ENCODE data around the gene MSS51. TPM values are rescaled to one million over a fixed set of nuclear protein-coding genes. Genes with fewer than 3 reads are reported as not detected.

MSS51 gene
- total RNA-seq, 2 donors from 2014 or later, result 2.6 to 3.5 TPM

DNA sequence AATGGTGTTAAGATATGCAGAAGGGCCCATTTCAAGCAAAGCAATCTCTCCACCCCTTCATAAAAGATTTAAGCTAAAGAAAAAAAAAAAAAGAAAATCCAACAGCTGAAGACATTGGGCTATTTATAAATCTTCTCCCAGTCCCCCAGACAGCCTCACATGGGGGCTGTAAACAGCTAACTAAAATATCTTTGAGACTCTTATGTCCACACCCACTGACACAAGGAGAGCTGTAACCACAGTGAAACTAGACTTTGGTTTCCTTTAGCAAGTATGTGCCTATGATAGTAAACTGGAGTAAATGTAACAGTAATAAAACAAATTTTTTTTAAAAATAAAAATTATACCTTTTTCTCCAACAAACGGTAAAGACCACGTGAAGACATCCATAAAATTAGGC, 33.8 kb upstream of the MSS51 start:
- TF ChIP-seq, protein P1, sequence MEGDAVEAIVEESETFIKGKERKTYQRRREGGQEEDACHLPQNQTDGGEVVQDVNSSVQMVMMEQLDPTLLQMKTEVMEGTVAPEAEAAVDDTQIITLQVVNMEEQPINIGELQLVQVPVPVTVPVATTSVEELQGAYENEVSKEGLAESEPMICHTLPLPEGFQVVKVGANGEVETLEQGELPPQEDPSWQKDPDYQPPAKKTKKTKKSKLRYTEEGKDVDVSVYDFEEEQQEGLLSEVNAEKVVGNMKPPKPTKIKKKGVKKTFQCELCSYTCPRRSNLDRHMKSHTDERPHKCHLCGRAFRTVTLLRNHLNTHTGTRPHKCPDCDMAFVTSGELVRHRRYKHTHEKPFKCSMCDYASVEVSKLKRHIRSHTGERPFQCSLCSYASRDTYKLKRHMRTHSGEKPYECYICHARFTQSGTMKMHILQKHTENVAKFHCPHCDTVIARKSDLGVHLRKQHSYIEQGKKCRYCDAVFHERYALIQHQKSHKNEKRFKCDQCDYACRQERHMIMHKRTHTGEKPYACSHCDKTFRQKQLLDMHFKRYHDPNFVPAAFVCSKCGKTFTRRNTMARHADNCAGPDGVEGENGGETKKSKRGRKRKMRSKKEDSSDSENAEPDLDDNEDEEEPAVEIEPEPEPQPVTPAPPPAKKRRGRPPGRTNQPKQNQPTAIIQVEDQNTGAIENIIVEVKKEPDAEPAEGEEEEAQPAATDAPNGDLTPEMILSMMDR (IDR thresholded peaks at IDR 0.05), result no peak
- ATAC-seq (ENCODE audit: insufficient number of reproducible peaks, low FRiP score, low read depth) (no peak), DNase-seq (ENCODE audit: low spot score) (no peak)
- H3K4me1 ChIP-seq (ENCODE audit: control insufficient read depth in 1 of 2, low read depth in 2 of 2), result peaks cover 2 to 28% of the 10 kb centered on the region in 2 donors
- no peak overlapping the region for H3K27ac ChIP-seq
- H3K9me3 ChIP-seq, result no peaks in the 10 kb centered on the region
- H3K36me3 ChIP-seq, result peaks cover 11% of the 10 kb centered on the region
- no peak overlapping the region for H3K4me3 ChIP-seq
- H3K27me3 ChIP-seq (replicated peaks; ENCODE audit: insufficient read depth), result no peaks in the 10 kb centered on the region

DNA sequence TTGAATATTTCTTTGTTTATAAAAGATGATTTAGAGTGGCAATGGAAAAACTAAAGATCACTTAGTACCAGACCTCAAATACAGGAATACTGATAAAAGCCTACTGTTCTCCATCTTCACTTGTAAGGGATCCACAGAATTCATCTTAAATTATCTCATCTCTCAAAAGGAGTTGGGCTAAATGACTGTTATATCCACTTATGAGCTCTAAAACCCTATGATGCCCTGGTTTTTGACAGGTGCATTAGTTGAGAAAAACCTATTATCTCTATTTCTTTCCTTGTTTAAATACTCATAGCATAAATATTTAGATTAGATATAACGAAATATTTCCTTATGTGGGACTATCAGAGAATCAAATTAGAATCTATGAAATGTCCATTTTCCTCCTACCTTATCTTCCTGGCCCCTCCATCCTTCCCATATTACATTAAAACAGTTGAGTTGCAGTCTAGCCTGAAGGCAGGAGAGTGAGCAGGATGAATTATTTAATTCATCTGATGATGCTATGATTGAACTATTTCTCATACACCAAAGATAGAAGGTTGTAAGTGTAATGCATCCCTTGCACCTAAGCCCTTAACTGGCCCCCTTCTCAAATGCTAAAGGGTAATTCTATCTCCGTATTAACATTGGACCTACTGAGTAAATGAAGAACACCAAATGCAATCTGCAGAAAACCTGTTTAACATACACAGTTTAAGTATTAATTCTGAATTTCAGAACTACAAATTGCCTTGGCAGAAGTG, 32.8 kb upstream of the MSS51 start:
- H3K36me3 ChIP-seq, result peaks cover 11% of the 10 kb centered on the region
- no peaks in the 10 kb centered on the region for H3K9me3 ChIP-seq
- H3K4me3 ChIP-seq, result no peak overlapping the region
- TF ChIP-seq, protein P1 (IDR thresholded peaks at IDR 0.05), result no peak
- no peaks in the 10 kb centered on the region for H3K27me3 ChIP-seq (replicated peaks; ENCODE audit: insufficient read depth)
- no peak overlapping the region for H3K27ac ChIP-seq
- peaks cover 0 to 18% of the 10 kb centered on the region in 2 donors for H3K4me1 ChIP-seq (ENCODE audit: control insufficient read depth in 1 of 2, low read depth in 2 of 2)
- no peak for DNase-seq (ENCODE audit: low spot score)
- no peak for ATAC-seq (ENCODE audit: insufficient number of reproducible peaks, low FRiP score, low read depth)

DNA sequence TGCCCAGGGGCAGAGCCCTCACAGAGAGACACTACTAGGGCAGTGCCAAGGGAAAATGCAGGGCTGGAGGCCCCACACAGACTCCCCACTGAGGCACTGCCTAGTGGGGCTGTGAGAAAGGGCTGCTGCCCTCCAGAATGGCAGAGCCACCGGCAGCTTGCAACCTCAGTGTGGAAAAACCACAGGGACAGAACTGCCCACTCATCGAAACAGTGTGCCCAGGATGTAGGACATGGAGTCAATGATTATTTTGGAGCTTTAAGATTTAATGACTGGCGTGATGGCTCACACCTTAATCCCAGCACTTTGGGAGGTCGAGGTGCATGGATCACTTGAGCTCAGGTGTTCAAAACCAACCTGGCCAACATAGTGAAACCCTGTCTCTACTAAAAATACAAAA, 27.5 kb upstream of the MSS51 start:
- H3K9me3 ChIP-seq, result no peaks in the 10 kb centered on the region
- no peaks in the 10 kb centered on the region for H3K4me1 ChIP-seq (ENCODE audit: control insufficient read depth in 1 of 2, low read depth in 2 of 2)
- no peak overlapping the region for H3K27ac ChIP-seq
- TF ChIP-seq, protein P1 (IDR thresholded peaks at IDR 0.05), result no peak
- DNase-seq (ENCODE audit: low spot score), result no peak
- no peaks in the 10 kb centered on the region for H3K27me3 ChIP-seq (replicated peaks; ENCODE audit: insufficient read depth)
- no peaks in the 10 kb centered on the region for H3K36me3 ChIP-seq
- no peak for ATAC-seq (ENCODE audit: insufficient number of reproducible peaks, low FRiP score, low read depth)
- H3K4me3 ChIP-seq, result no peak overlapping the region

DNA sequence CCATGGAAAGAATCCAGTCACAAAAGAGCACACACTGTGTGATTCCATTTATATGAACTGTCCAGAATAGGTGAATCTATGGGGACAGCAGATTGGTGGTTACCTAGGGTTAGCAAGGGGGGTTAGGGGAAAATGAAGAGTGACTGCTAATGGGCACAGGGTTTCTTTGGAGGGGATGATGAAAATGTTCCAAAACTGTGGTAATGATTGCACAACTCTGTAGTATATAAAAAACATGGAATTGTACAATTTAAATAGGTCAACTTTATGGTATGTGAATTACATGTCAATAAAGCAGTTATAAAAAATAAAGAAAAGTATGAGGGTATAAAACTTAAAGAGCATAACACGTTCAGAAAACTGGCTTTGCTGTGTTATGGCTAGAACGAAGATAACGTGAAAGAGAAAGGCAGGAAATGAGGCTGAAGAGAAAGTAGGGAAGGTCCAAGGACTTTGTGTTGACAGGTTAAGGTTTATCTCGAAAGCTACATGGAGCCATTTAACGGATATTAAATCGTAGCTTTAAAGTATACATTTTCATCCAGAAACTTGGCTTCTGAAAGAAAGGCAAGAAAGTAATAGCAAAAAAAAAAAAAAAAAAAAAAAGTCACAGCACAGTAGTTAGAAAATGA, 26.4 kb upstream of the MSS51 start:
- no peak for DNase-seq (ENCODE audit: low spot score)
- Histone ChIP-seq H3K4me1 (ENCODE audit: control insufficient read depth in 1 of 2, low read depth in 2 of 2) (no peaks in the 10 kb centered on the region), H3K27ac (no peak overlapping the region), H3K27me3 (replicated peaks; ENCODE audit: insufficient read depth) (no peaks in the 10 kb centered on the region), H3K4me3 (no peak overlapping the region), H3K9me3 (no peaks in the 10 kb centered on the region), H3K36me3 (no peaks in the 10 kb centered on the region)
- no peak for ATAC-seq (ENCODE audit: insufficient number of reproducible peaks, low FRiP score, low read depth)
- TF ChIP-seq, protein P1 (IDR thresholded peaks at IDR 0.05), result no peak

DNA sequence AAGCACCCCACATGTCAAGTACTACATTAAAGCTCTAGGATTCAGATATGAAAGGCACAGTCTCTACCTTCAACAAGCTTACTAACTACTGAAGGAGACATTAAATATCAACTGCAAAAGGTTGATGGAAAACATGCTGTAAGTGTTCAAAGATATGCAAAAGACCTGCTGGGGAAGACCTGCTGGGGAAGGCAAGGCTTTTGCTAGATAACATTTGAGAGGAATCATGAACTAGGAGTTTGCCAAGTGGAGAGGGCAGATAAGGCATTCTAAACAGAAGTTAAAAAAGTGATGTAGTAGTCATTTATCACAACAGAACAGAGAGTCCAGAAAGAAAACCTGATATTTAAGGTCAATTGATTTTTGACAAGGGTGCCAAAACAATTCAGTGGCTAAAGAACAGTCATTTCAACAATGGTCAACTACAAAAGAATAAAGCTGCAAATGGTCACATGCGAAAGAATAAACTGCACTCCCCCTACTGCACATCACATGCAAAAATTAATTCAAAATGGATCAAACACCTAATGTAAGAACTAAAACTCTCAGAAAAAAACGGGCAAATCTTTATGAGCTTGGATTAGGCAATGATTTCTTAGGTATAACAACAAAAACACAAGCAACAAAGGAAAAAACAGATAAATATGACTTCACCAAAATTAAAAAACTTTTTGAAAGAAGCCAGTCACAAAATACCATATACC, 23.0 kb upstream of the MSS51 start:
- TF ChIP-seq, protein P1 (IDR thresholded peaks at IDR 0.05), result no peak

More for the DNA sequence above, 23.0 kb upstream of the MSS51 start:
- no peak overlapping the region for H3K4me3 ChIP-seq
- no peaks in the 10 kb centered on the region for H3K27me3 ChIP-seq (replicated peaks; ENCODE audit: insufficient read depth)
- no peak overlapping the region for H3K27ac ChIP-seq
- H3K36me3 ChIP-seq, result peaks cover 9% of the 10 kb centered on the region
- DNase-seq (ENCODE audit: low spot score) (no peak), ATAC-seq (ENCODE audit: insufficient number of reproducible peaks, low FRiP score, low read depth) (no peak)
- H3K4me1 ChIP-seq (ENCODE audit: control insufficient read depth in 1 of 2, low read depth in 2 of 2), result no peaks in the 10 kb centered on the region
- H3K9me3 ChIP-seq, result no peaks in the 10 kb centered on the region
